ENCODE data around the gene SEPTIN8. TPM values are rescaled to one million over a fixed set of nuclear protein-coding genes. Genes with fewer than 3 reads are reported as not detected.
A peak's percentile ranks its signal among the peaks of the same experiment; 100 is the strongest.

Gene SEPTIN8
- total and polyA plus RNA-seq, 9 donors, result 34.6 to 56.1 (median 40.8) TPM

DNA sequence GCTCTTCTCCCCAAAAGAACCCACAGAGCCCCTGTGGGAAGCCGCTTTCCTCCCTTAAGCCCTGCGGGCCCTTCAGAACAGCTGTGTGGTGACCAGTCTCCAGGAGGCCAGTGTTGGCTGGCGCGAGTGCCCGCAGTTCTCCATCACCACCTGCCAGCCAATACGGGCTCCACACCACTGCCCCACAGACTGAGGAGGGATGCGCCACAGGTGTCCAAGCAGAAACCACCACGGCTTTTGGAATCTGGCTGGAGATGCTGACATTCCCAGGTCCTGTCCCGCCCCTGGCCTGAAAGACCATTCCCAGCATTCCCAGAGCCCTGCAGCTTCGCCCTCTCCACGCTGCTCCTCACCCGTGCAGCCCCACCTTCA lies 17.0 kb downstream of the SEPTIN8 start:
- Histone ChIP-seq H3K36me3 (ENCODE audit: control insufficient read depth, insufficient read depth, low read length) (peaks cover 74% of the 10 kb centered on the region), H3K4me1 (ENCODE audit: control insufficient read depth, insufficient read depth, low read length) (no peaks in the 10 kb centered on the region), H3K4me3 (ENCODE audit: low read length) (no peak overlapping the region), H3K27ac (ENCODE audit: low read length) (no peak overlapping the region), H3K27me3 (ENCODE audit: control insufficient read depth, insufficient read depth, low read length) (no peaks in the 10 kb centered on the region), H3K9me3 (replicated peaks; ENCODE audit: control insufficient read depth, low read depth, low read length) (no peaks in the 10 kb centered on the region)
- no peak for DNase-seq
- WGBS (ENCODE audit: insufficient coverage), result 95% methylated on average over 7 of the region's 12 CpGs

DNA sequence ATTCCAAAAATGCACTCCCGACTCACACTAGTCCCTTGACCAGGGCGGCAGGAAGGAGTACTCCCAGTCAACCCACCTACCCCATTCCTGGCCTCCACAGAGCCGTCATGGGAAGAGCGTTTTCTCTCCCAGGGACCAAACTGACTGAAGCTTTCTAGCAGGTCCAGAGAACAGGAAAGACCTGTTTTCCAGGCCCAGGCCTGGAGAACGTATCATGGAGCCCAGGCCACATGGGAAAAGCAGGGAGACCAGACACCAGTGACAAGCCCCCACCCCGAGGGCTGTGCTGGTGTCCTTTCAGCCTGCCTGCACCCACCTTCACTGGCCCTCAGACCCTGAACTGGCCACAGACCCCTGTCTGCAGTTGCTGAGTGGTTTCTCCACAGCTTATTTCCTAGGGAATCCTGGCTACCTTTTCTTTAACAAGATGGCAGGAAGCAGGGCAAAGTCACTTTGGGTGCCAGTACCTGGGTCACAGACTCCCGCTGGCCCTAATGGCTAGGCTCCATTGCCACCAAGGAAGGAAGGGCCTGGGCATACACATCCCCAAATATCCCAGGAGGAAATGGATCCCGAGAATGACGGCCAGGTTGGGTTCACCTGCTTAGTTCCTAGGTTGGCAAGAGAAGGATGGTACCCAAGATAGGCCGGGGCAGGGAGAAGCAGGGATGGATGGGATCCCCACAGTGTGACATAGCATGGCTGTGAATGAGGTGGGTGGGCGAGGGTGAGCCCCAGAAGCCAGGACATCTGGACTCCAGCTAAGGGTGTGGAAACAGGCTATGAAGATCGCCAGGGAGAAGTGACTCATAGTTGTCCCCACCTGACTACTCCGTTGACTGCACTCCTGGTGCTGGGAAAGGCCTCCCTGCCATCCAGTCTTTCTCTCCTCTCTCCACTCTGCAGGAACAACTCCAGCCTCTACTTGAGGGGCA lies 17.7 kb downstream of the SEPTIN8 start:
- no peak overlapping the region for H3K27ac ChIP-seq (ENCODE audit: low read length)
- no peak for DNase-seq
- H3K9me3 ChIP-seq (replicated peaks; ENCODE audit: control insufficient read depth, low read depth, low read length), result no peaks in the 10 kb centered on the region
- no peaks in the 10 kb centered on the region for H3K27me3 ChIP-seq (ENCODE audit: control insufficient read depth, insufficient read depth, low read length)
- H3K36me3 ChIP-seq (ENCODE audit: control insufficient read depth, insufficient read depth, low read length), result peaks cover 67% of the 10 kb centered on the region
- no peak overlapping the region for H3K4me3 ChIP-seq (ENCODE audit: low read length)
- WGBS (ENCODE audit: insufficient coverage), result 83% methylated on average over 6 of the region's 13 CpGs
- H3K4me1 ChIP-seq (ENCODE audit: control insufficient read depth, insufficient read depth, low read length), result no peaks in the 10 kb centered on the region

DNA sequence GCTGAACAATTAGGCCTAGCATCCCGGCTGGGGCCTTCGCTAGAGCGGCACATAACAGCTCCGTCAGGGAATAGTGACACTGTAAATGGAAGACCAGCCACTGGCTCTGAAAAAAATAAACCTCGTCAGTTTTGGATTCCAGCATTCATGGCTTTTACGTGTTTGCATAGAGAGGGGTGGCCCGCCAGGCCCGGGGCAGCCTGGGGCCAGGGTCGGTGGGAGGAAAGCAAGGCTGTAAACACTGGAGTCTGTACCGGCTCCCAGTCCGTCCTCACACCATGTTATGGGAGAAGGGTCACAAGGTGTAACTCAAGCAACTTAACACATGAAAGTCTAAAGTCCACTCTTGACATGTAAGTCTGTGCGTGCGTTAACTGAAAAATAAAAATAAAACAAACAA lies 18.6 kb downstream of the SEPTIN8 start:
- DNase-seq, result no peak
- Histone ChIP-seq H3K4me3 (ENCODE audit: low read length) (no peak overlapping the region), H3K27ac (ENCODE audit: low read length) (no peak overlapping the region), H3K27me3 (ENCODE audit: control insufficient read depth, insufficient read depth, low read length) (no peaks in the 10 kb centered on the region), H3K36me3 (ENCODE audit: control insufficient read depth, insufficient read depth, low read length) (peaks cover 58% of the 10 kb centered on the region), H3K4me1 (ENCODE audit: control insufficient read depth, insufficient read depth, low read length) (no peaks in the 10 kb centered on the region), H3K9me3 (replicated peaks; ENCODE audit: control insufficient read depth, low read depth, low read length) (no peaks in the 10 kb centered on the region)
- 93% methylated on average over 10 of the region's 13 CpGs for WGBS (ENCODE audit: insufficient coverage)

DNA sequence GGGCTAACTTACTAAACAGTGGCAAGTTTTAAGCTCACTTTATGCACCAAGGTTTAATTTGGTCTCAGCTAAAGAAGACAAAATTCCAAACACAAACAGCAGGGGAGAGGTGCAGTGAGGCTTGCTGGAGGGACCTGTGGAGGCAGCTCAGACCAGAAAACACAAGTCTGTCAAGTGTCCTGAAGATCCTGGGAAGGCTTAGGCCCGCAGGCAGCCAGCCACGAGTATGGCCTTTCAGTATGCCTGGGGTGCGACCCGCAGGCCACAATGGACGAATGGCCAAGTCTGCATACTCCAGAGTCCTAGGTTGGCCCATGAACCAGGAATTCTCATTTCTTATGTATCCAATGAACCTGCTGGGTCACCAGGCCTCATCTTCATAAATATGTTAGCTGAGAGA lies 20.5 kb downstream of the SEPTIN8 start:
- H3K27ac ChIP-seq (ENCODE audit: low read length), result no peak overlapping the region
- peaks cover 3% of the 10 kb centered on the region for H3K4me1 ChIP-seq (ENCODE audit: control insufficient read depth, insufficient read depth, low read length)
- no peak for DNase-seq
- H3K9me3 ChIP-seq (replicated peaks; ENCODE audit: control insufficient read depth, low read depth, low read length), result no peaks in the 10 kb centered on the region
- peaks cover 39% of the 10 kb centered on the region for H3K36me3 ChIP-seq (ENCODE audit: control insufficient read depth, insufficient read depth, low read length)
- 89% methylated on average over 5 of the region's 5 CpGs for WGBS (ENCODE audit: insufficient coverage)
- H3K27me3 ChIP-seq (ENCODE audit: control insufficient read depth, insufficient read depth, low read length), result no peaks in the 10 kb centered on the region
- no peak overlapping the region for H3K4me3 ChIP-seq (ENCODE audit: low read length)

DNA sequence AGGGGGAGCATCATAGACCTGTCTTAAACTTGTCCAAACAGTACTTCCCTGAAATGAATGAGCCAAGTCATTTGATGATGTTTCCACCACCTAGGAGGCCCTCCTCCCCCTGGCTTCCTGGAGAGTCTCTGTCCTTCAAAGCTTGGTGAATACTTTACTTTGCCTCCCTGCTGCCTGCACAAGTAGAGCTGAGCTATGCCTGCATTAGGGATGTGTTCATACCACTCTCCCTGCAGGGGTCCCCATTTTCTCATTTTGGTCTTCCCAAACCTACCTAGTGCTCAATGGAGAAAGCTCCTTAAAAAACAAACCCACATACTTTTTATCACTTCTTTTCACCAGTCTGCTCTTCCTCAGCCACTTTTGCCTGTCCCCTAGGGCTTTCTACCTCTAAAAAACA lies 22.1 kb downstream of the SEPTIN8 start:
- H3K27ac ChIP-seq (ENCODE audit: low read length), result no peak overlapping the region
- no peak for DNase-seq
- H3K9me3 ChIP-seq (replicated peaks; ENCODE audit: control insufficient read depth, low read depth, low read length), result no peaks in the 10 kb centered on the region
- peaks cover 23% of the 10 kb centered on the region for H3K36me3 ChIP-seq (ENCODE audit: control insufficient read depth, insufficient read depth, low read length)
- no peaks in the 10 kb centered on the region for H3K27me3 ChIP-seq (ENCODE audit: control insufficient read depth, insufficient read depth, low read length)
- no peak overlapping the region for H3K4me3 ChIP-seq (ENCODE audit: low read length)
- peaks cover 3% of the 10 kb centered on the region for H3K4me1 ChIP-seq (ENCODE audit: control insufficient read depth, insufficient read depth, low read length)

DNA sequence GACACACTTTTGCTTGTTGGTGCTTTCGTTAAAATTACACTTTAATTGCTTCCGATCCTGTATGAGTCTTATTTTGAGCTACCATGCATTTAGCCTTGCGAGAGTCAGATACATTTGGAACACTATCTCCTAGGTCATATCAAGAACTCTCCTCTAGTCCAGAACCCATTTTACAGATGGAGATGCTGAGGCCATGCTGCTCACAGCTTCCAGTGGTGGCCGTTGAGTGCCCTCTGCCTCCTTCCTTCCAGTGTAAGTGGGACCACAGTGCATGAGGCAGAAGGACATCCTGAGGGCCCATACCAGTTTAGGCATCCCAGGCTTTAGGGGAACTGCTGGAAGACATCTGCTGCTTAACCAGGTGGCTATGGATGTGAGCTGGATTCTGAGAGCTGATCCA lies 22.9 kb downstream of the SEPTIN8 start:
- WGBS (ENCODE audit: insufficient coverage), result 100% methylated on average over 2 of the region's 4 CpGs
- peaks cover 16% of the 10 kb centered on the region for H3K36me3 ChIP-seq (ENCODE audit: control insufficient read depth, insufficient read depth, low read length)
- no peaks in the 10 kb centered on the region for H3K9me3 ChIP-seq (replicated peaks; ENCODE audit: control insufficient read depth, low read depth, low read length)

DNA sequence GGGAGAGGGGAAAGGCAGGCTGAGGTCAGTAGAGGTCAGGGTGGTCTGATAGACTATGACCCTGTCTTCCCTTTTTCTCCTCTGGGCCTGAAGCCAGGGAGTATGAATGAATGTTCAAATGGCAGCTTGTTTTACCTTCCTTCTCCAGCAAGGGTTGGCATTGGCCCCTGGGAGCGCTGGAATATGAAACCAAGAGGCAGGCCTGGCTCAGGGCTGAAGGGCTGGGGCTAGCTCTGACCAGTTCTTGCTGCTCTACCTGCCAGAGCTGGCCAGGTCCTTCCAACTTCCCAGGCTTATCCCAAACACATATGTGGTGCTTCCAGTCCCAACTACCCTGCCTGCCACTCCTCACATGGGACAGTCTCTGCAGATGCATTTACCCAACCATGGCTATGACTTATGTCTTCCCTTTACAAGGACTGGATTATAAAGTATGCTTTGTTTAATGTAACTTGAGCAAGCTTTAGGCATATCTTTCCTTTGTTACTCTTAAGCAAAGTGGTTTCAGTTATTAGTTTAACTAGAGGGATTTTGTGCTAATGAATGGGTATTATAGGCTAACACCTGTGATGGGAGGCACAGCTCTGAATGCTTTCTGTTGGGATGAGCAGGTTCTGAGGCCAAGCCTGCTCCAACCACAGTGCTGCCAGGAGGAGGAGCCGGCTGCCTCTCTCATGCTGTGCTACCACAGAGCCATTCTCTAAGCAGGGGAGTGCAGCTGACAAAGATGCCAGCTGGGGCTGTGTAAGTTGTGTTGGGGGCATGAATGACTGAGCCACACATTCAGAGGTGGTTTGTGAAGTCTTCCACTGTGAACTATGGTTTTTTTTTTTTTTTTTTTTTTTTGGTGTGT lies 23.7 kb downstream of the SEPTIN8 start:
- H3K9me3 ChIP-seq (replicated peaks; ENCODE audit: control insufficient read depth, low read depth, low read length), result no peaks in the 10 kb centered on the region
- peaks cover 10% of the 10 kb centered on the region for H3K36me3 ChIP-seq (ENCODE audit: control insufficient read depth, insufficient read depth, low read length)
- H3K4me1 ChIP-seq (ENCODE audit: control insufficient read depth, insufficient read depth, low read length), result peaks cover 3% of the 10 kb centered on the region
- no peak overlapping the region for H3K4me3 ChIP-seq (ENCODE audit: low read length)
- H3K27ac ChIP-seq (ENCODE audit: low read length), result no peak overlapping the region
- WGBS (ENCODE audit: insufficient coverage), result no CpG with 5 or more reads among the region's 2 CpGs
- H3K27me3 ChIP-seq (ENCODE audit: control insufficient read depth, insufficient read depth, low read length), result peaks cover 9% of the 10 kb centered on the region
- no peak for DNase-seq

More for the DNA sequence above, 22.9 kb downstream of the SEPTIN8 start:
- no peak for DNase-seq
- Histone ChIP-seq H3K27ac (ENCODE audit: low read length) (no peak overlapping the region), H3K27me3 (ENCODE audit: control insufficient read depth, insufficient read depth, low read length) (peaks cover 6% of the 10 kb centered on the region), H3K4me1 (ENCODE audit: control insufficient read depth, insufficient read depth, low read length) (peaks cover 3% of the 10 kb centered on the region), H3K4me3 (ENCODE audit: low read length) (no peak overlapping the region)

DNA sequence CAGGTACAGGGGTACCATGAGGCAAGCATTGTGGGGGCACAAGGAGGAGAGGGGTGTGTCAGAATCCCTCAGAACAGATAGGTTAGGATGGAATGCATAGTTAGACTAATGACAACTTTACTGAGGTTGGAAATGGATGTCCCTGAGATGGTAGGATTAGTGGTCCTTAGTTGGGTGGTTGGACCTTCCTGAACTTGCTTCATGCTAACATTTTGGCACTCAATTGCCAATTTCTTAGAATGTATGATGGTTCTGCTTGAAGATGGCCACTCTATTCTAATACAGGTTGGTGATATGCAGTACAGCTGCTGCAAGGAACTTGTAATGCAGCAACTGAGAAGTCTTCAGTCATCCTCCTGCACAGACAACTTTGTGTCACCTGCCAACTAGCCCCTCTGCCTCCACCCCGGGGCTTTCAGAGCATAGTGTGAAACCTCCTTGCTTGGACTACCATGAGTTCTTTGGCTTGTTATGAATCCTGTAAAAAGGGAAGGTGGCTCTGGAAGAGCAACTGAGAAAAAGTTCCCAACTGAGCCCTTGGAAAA lies 24.4 kb downstream of the SEPTIN8 start:
- Histone ChIP-seq H3K27ac (ENCODE audit: low read length) (no peak overlapping the region), H3K36me3 (ENCODE audit: control insufficient read depth, insufficient read depth, low read length) (peaks cover 6% of the 10 kb centered on the region), H3K4me1 (ENCODE audit: control insufficient read depth, insufficient read depth, low read length) (peaks cover 3% of the 10 kb centered on the region), H3K4me3 (ENCODE audit: low read length) (no peak overlapping the region), H3K9me3 (replicated peaks; ENCODE audit: control insufficient read depth, low read depth, low read length) (no peaks in the 10 kb centered on the region), H3K27me3 (ENCODE audit: control insufficient read depth, insufficient read depth, low read length) (peaks cover 16% of the 10 kb centered on the region)
- no peak for DNase-seq
- WGBS (ENCODE audit: insufficient coverage), result no CpG with 5 or more reads among the region's 1 CpG

DNA sequence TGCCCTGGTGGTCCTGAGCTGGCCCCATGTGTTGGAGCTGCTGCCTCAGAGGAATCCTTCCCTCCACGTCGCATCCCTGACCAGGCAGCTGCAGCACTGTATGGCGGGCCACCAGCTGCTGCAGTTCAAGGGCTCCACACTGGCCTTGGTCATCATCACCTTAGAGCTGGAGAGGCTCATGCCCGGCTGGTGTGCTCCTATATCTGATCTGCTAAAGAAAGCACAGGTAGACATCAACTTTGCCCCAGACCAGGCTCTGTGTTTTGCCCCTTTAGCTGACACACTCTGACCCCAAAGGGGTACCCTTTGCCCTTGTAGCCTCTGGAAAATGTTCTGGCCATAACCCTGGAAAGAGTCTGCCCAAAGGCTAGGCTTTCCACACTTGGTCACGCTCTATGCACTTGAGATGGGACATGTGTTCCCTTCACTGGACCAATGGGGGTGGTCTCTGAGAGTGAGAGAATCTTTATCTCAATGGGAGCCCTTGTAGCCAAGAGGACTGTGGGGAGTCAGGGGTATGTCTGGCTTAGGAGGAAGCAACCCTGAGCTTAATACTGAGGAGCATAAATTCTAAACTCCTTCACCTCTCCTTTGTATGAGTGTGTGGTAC lies 25.0 kb downstream of the SEPTIN8 start:
- 76% methylated on average over 4 of the region's 5 CpGs for WGBS (ENCODE audit: insufficient coverage)

DNA sequence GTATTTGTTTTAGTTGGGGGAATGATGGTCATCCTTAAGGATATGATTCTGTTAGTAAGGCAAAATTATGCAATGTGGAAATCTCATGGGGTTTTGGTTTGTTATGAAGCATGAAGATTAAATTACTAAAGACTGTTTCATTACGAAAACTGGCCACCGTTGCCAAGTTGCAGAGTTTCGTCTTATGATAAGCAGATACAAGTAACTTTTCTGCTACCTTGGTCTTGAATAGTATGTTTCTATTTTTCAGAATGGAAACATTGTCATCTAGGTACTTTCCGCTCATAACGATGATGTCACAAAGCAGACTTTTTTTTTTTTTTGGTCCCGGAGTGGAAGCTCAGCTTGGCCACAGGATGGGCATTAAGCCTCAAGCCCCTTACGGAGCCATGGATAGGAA lies 25.6 kb downstream of the SEPTIN8 start:
- peaks cover 28% of the 10 kb centered on the region for H3K27me3 ChIP-seq (ENCODE audit: control insufficient read depth, insufficient read depth, low read length)
- H3K4me1 ChIP-seq (ENCODE audit: control insufficient read depth, insufficient read depth, low read length), result peaks cover 9% of the 10 kb centered on the region
- H3K27ac ChIP-seq (ENCODE audit: low read length), result no peak overlapping the region
- H3K36me3 ChIP-seq (ENCODE audit: control insufficient read depth, insufficient read depth, low read length), result no peaks in the 10 kb centered on the region
- 87% methylated on average over 4 of the region's 7 CpGs for whole genome bisulfite sequencing (ENCODE audit: insufficient coverage)
- H3K9me3 ChIP-seq (replicated peaks; ENCODE audit: control insufficient read depth, low read depth, low read length), result no peaks in the 10 kb centered on the region
- no peak overlapping the region for H3K4me3 ChIP-seq (ENCODE audit: low read length)
- peak; percentile 30 for DNase-seq

More for the DNA sequence above, 25.0 kb downstream of the SEPTIN8 start:
- H3K4me3 ChIP-seq (ENCODE audit: low read length), result no peak overlapping the region
- no peaks in the 10 kb centered on the region for H3K9me3 ChIP-seq (replicated peaks; ENCODE audit: control insufficient read depth, low read depth, low read length)
- peaks cover 22% of the 10 kb centered on the region for H3K27me3 ChIP-seq (ENCODE audit: control insufficient read depth, insufficient read depth, low read length)
- H3K36me3 ChIP-seq (ENCODE audit: control insufficient read depth, insufficient read depth, low read length), result peaks cover 3% of the 10 kb centered on the region
- H3K27ac ChIP-seq (ENCODE audit: low read length), result no peak overlapping the region
- H3K4me1 ChIP-seq (ENCODE audit: control insufficient read depth, insufficient read depth, low read length), result peaks cover 6% of the 10 kb centered on the region
- no peak for DNase-seq

Data from muscle of leg (tissue), 11 donors.